HepG2 (cell line): Measurements from ENCODE around the gene NAPB. TPM values are rescaled to one million over a fixed set of nuclear protein-coding genes. Genes with fewer than 3 reads are reported as not detected.

Source experiments
- ATAC-seq: fragments of 200-7000 bp; cut with Tn5 transposase; 3 replicates; pipeline ENCODE4 v1.9.1; 2020; ENCODE audit warnings: mild to moderate bottlenecking, moderate library complexity
- BruUV-seq: library from RNA; stranded (reverse); fragments of 400-500 nt; replicated peaks from 2 replicates; lab custom pipeline; 2021; lab: Mats Ljungman, UMichigan
- CTCF ChIA-PET: fragments of 300-600 bp; formaldehyde crosslinking; extraction: SDS; loops from one replicate; lab custom pipeline; 2021; ENCODE audit warnings: low total read pairs, inconsistent platforms, low intra/inter-chr PET ratio; lab: Yijun Ruan, JAX
- POLR2A ChIA-PET: fragments of 350-600 bp; sonication (Branson Sonifier 250); formaldehyde crosslinking; loops from one replicate; lab custom pipeline; 2020; ENCODE audit warnings: antibody characterized with exemption, inconsistent platforms; lab: Yijun Ruan, JAX
- DNase-seq: peaks from one replicate; pipeline ENCODE4 v3.0.0-alpha.2; 2015; ENCODE audit warnings: low spot score
- FAIRE-seq: peaks from 3 replicates; lab custom pipeline; 2011; peaks lifted over from hg19 to GRCh38; lab: Jason Lieb, UNC
- H2AFZ ChIP-seq: one replicate; pipeline ENCODE4 v1.6.1; 2011; ENCODE audit warnings: low read length, inconsistent platforms
- H3K27ac ChIP-seq: fragments of 300-600 bp; 3 replicates; pipeline ENCODE4 v1.8.0; 2011; ENCODE audit warnings: mixed run types, mild to moderate bottlenecking, mixed read lengths, low read length, inconsistent platforms; ENCODE audit not compliant: insufficient read depth; ENCODE audit errors: extremely low read length
- H3K27me3 ChIP-seq, 2 experiments: fragments of 200-600 bp in 1 of 2; 2 replicates in 1 of 2; 3 replicates in 1 of 2; pipeline versions ENCODE4 v1.6.0 to v1.8.0; 2011; ENCODE audit warnings: low read length in 2 of 2, mild to moderate bottlenecking in 2 of 2, moderate library complexity in 2 of 2, inconsistent platforms in 1 of 2; ENCODE audit not compliant: insufficient read depth in 2 of 2, control insufficient read depth in 1 of 2
- H3K36me3 ChIP-seq, 2 experiments: fragments of 200-600 bp in 1 of 2; replicated peaks in 1 of 2; 2 replicates in 1 of 2; 3 replicates in 1 of 2; pipeline versions ENCODE4 v1.5.1 to v1.8.0; 2011; ENCODE audit warnings: low read length in 2 of 2, inconsistent platforms in 1 of 2; ENCODE audit not compliant: insufficient read depth in 2 of 2, control insufficient read depth in 1 of 2
- H3K4me1 ChIP-seq: 2 replicates; pipeline ENCODE4 v1.5.1; 2012; ENCODE audit warnings: low read length, inconsistent platforms; ENCODE audit not compliant: insufficient read depth
- H3K4me2 ChIP-seq: 2 replicates; pipeline ENCODE4 v1.6.0; 2011; ENCODE audit warnings: low read depth, low read length, inconsistent platforms
- H3K4me3 ChIP-seq, 3 experiments: fragments of 200-600 bp in 1 of 3; sonication (generic), shearing (Covaris generic) in 1 of 3; replicated peaks in 1 of 3; 2 replicates each; pipeline ENCODE4 v1.5.1; 2011 to 2016; ENCODE audit warnings: low read length in 3 of 3, inconsistent platforms in 2 of 3, low read depth in 2 of 3, mild to moderate bottlenecking in 2 of 3, control low read depth in 1 of 3, mixed read lengths in 1 of 3; ENCODE audit not compliant: insufficient read depth in 1 of 3
- H3K79me2 ChIP-seq: one replicate; pipeline ENCODE4 v1.6.1; 2011; ENCODE audit warnings: low read length, inconsistent platforms; ENCODE audit not compliant: insufficient read depth
- H3K9ac ChIP-seq: 2 replicates; pipeline ENCODE4 v1.6.0; 2011; ENCODE audit warnings: mild to moderate bottlenecking, low read depth, low read length, inconsistent platforms; ENCODE audit not compliant: insufficient read depth
- H3K9me3 ChIP-seq: 2 replicates; pipeline ENCODE4 v1.5.1; 2012; ENCODE audit warnings: mild to moderate bottlenecking, low read length
- H4K20me1 ChIP-seq: 2 replicates; pipeline ENCODE4 v1.6.0; 2011; ENCODE audit warnings: inconsistent platforms, mild to moderate bottlenecking, low read length, moderate library complexity; ENCODE audit not compliant: insufficient read depth
- ETV6 ChIP-seq: sonication (generic); formaldehyde crosslinking; conservative IDR thresholded peaks from 2 replicates; pipeline ENCODE4 v1.4.0; 2020; ENCODE audit warnings: missing genetic modification reagents
- FOXO1 ChIP-seq: sonication (generic); formaldehyde crosslinking; IDR thresholded peaks from 2 replicates; pipeline ENCODE4 v1.4.0; 2020; ENCODE audit warnings: missing genetic modification reagents
- HINFP ChIP-seq: sonication (generic); formaldehyde crosslinking; IDR thresholded peaks from 2 replicates; pipeline ENCODE4 v1.4.0; 2020; ENCODE audit warnings: low read depth, mild to moderate bottlenecking, missing genetic modification reagents
- HMGA1 ChIP-seq: sonication (generic); formaldehyde crosslinking; conservative IDR thresholded peaks from 2 replicates; pipeline ENCODE4 v1.4.0; 2020; ENCODE audit warnings: missing genetic modification reagents
- MIXL1 ChIP-seq: IDR thresholded peaks from 2 replicates; pipeline ENCODE4 v1.6.1; 2016
- MTF2 ChIP-seq: sonication (generic); formaldehyde crosslinking; IDR thresholded peaks from 2 replicates; pipeline ENCODE4 v1.5.0; 2020; ENCODE audit warnings: missing genetic modification reagents, borderline replicate concordance
- PHF8 ChIP-seq: sonication (generic); formaldehyde crosslinking; IDR thresholded peaks from 2 replicates; pipeline ENCODE4 v1.5.0; 2020; ENCODE audit warnings: missing genetic modification reagents
- RBM39 ChIP-seq: fragments of 200-400 bp; formaldehyde crosslinking; IDR thresholded peaks from one replicate; pipeline ENCODE4 v1.6.1; 2018; ENCODE audit warnings: antibody characterized with exemption, mild to moderate bottlenecking, low read depth, low read length; ENCODE audit not compliant: poor library complexity, severe bottlenecking
- ZKSCAN8 ChIP-seq: IDR thresholded peaks from 2 replicates; pipeline ENCODE4 v1.6.1; 2016; ENCODE audit warnings: borderline replicate concordance, missing genetic modification reagents, missing compliant biosample characterization
- ZNF234 ChIP-seq: sonication (generic); formaldehyde crosslinking; conservative IDR thresholded peaks from 2 replicates; pipeline ENCODE4 v1.5.1; 2020; ENCODE audit warnings: mild to moderate bottlenecking, missing genetic modification reagents
- ZNF597 ChIP-seq: sonication (generic); formaldehyde crosslinking; IDR thresholded peaks from 2 replicates; pipeline ENCODE4 v1.5.0; 2020; ENCODE audit warnings: missing genetic modification reagents
- ZNF816 ChIP-seq: sonication (generic); formaldehyde crosslinking; IDR thresholded peaks from 2 replicates; pipeline ENCODE4 v1.8.0; 2022; ENCODE audit warnings: missing genetic modification reagents, mild to moderate bottlenecking, borderline replicate concordance
- WGBS: methylation state at CpG from one replicate; pipeline ENCODE4 v1.1.6; 2017; ENCODE audit warnings: low lambda C conversion rate; 5-methylcytosine and 5-hydroxymethylcytosine counted together
- in situ Hi-C: cut with HindIII; loops from 2 replicates; pipeline ENCODE4 v1.10.0; 2017; ENCODE audit warnings: low pct_unique_long_range_greater_than_20kb; ENCODE audit not compliant: extremely low pct_ligation_motif_present
- intact Hi-C: fragments of 100-400 bp; cut with micrococcal nuclease; formaldehyde crosslinking; loops from one replicate; pipeline ENCODE4 v1.10.0; 2022; ENCODE audit not compliant: unreplicated experiment
- polyA plus RNA-seq, 8 experiments: library from polyadenylated mRNA; depleted of rRNA in 3 of 8; stranded (reverse) in 7 of 8; unstranded in 1 of 8; fragments of >200 nt; fragmentation: Illumina TruSeq in 4 of 8; extraction: Trizol in 4 of 8; gene quantifications; 2 replicates each; pipeline versions ENCODE4 v1.2.1 to v1.2.3, GENCODE V29; 2011 to 2016; ENCODE audit warnings: low read depth in 4 of 8, missing spikeins in 1 of 8, mixed read lengths in 1 of 8; ENCODE audit not compliant: insufficient read depth in 1 of 8
- total RNA-seq, 5 experiments: library from RNA; depleted of rRNA; stranded (reverse); fragments of >200 nt; fragmentation: Illumina TruSeq; extraction: Trizol; gene quantifications; 2 replicates each; pipeline ENCODE4 v1.2.3, GENCODE V29; 2016; ENCODE audit warnings: low read depth in 1 of 5
- TF ChIP-seq, protein P1 (sequence below): sonication (generic); formaldehyde crosslinking; conservative IDR thresholded peaks from 2 replicates; pipeline ENCODE4 v1.4.0; 2020; ENCODE audit warnings: missing genetic modification reagents
- TF ChIP-seq, protein P2 (sequence below): sonication (generic); formaldehyde crosslinking; IDR thresholded peaks from 2 replicates; pipeline ENCODE4 v1.5.0; 2020; ENCODE audit warnings: mild to moderate bottlenecking, missing genetic modification reagents
- TF ChIP-seq, protein P3 (sequence below): sonication (generic); IDR thresholded peaks from 2 replicates; pipeline ENCODE4 v1.6.1; 2016; ENCODE audit warnings: low read depth, borderline replicate concordance

The NAPB gene
- total and polyA plus RNA-seq, 2 of the 13 experiments (the other 11 are each of a cell fraction or from before 2014, with no cell fraction given): 15.2 to 16.1 TPM

GRCh38 chr20:23419995-23420901, 1.0 kb downstream of the NAPB start:
- no peak for FAIRE-seq
- TF ChIP-seq RBM39: peak; percentile 15
- no peak for TF ChIP-seq ZNF597 (CRISPR knock-in tag)
- TF ChIP-seq, protein P1, sequence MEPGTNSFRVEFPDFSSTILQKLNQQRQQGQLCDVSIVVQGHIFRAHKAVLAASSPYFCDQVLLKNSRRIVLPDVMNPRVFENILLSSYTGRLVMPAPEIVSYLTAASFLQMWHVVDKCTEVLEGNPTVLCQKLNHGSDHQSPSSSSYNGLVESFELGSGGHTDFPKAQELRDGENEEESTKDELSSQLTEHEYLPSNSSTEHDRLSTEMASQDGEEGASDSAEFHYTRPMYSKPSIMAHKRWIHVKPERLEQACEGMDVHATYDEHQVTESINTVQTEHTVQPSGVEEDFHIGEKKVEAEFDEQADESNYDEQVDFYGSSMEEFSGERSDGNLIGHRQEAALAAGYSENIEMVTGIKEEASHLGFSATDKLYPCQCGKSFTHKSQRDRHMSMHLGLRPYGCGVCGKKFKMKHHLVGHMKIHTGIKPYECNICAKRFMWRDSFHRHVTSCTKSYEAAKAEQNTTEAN (CRISPR knock-in tag): no peak
- TF ChIP-seq FOXO1 (CRISPR knock-in tag): no peak
- no peak for TF ChIP-seq ETV6 (CRISPR knock-in tag)
- TF ChIP-seq ZNF816 (CRISPR knock-in tag): peak; percentile 16
- peak; percentile 47; the same call in 1 of the 2 replicates for TF ChIP-seq MIXL1 (CRISPR knock-in tag)
- no peak for TF ChIP-seq HMGA1 (CRISPR knock-in tag)
- no peak for TF ChIP-seq ZNF234 (CRISPR knock-in tag)
- no peak; the same call in 1 of the 2 replicates for TF ChIP-seq ZKSCAN8 (CRISPR knock-in tag)
- no peak for TF ChIP-seq MTF2 (CRISPR knock-in tag)
- TF ChIP-seq PHF8: peak; percentile 38; the same call in 1 of the 2 replicates
- TF ChIP-seq, protein P2, sequence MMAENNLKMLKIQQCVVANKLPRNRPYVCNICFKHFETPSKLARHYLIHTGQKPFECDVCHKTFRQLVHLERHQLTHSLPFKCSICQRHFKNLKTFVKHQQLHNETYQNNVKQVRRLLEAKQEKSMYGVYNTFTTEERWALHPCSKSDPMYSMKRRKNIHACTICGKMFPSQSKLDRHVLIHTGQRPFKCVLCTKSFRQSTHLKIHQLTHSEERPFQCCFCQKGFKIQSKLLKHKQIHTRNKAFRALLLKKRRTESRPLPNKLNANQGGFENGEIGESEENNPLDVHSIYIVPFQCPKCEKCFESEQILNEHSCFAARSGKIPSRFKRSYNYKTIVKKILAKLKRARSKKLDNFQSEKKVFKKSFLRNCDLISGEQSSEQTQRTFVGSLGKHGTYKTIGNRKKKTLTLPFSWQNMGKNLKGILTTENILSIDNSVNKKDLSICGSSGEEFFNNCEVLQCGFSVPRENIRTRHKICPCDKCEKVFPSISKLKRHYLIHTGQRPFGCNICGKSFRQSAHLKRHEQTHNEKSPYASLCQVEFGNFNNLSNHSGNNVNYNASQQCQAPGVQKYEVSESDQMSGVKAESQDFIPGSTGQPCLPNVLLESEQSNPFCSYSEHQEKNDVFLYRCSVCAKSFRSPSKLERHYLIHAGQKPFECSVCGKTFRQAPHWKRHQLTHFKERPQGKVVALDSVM (CRISPR knock-in tag): no peak
- TF ChIP-seq, protein P3, sequence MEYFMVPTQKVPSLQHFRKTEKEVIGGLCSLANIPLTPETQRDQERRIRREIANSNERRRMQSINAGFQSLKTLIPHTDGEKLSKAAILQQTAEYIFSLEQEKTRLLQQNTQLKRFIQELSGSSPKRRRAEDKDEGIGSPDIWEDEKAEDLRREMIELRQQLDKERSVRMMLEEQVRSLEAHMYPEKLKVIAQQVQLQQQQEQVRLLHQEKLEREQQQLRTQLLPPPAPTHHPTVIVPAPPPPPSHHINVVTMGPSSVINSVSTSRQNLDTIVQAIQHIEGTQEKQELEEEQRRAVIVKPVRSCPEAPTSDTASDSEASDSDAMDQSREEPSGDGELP: no peak; the same call in 1 of the 2 replicates
- TF ChIP-seq HINFP: no peak

More at GRCh38 chr20:23419995-23420901, 1.0 kb downstream of the NAPB start:
- BruUV-seq: TSS peak; percentile 55
- intact Hi-C loops: loop anchor here (5.0 kb wide), 1 partner anchor 68 kb away; the partner anchor contains the start of gene NXT1
- peaks cover 47% of the 10 kb centered on the region for H3K79me2 ChIP-seq
- H3K9ac ChIP-seq: peak overlapping the region; percentile 85
- peak overlapping the region; percentile 18 for H2AFZ ChIP-seq
- H3K4me1 ChIP-seq: peaks cover 68% of the 10 kb centered on the region
- ChIA-PET POLR2A (interaction anchor here (1.2 to 5.0 kb wide), 16 partner anchors 16 to 217 kb away, joined by 3 to 56 read pairs (median 6); partner anchors contain the start of genes CST3, GZF1 and NXT1), CTCF (no interaction called here)
- H3K27ac ChIP-seq: peak overlapping the region; percentile 66
- 1% methylated on average over 32 of the region's 58 CpGs for WGBS
- no peaks in the 10 kb centered on the region for H3K27me3 ChIP-seq
- peak overlapping the region; percentile 94 for H3K4me2 ChIP-seq
- no peaks in the 10 kb centered on the region for H3K9me3 ChIP-seq
- in situ Hi-C loops: no loop called here
- peak; percentile 51 for ATAC-seq
- peak; percentile 62 for DNase-seq
- peak overlapping the region; percentile 76 to 99 (median 93) for H3K4me3 ChIP-seq
- H4K20me1 ChIP-seq: peaks cover 10% of the 10 kb centered on the region; the same call in 1 of the 2 replicates
- no peaks in the 10 kb centered on the region for H3K36me3 ChIP-seq
